ENCODE results near the gene KDELR3.

DNA sequence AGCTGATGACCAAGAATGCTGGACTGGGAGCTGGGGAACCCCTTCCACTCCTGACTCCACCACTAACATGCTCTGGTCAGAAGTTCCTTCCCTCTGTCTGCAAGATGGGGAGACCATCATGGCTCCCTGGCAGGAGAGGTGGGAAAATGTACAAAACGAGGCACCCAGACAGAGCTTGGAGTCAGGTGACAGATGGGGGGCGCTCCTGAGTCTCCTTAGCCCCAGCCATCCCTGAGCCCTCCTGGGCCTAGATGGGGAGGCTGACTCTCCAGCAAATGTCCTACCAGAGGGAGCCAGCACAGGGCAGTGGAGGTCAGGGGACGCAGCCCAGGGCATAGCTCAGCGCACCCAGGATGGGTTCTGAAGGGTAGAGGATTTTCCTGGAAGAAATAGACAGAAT is 32.9 kb upstream of the KDELR3 start:
- TF ChIP-seq, protein P1, sequence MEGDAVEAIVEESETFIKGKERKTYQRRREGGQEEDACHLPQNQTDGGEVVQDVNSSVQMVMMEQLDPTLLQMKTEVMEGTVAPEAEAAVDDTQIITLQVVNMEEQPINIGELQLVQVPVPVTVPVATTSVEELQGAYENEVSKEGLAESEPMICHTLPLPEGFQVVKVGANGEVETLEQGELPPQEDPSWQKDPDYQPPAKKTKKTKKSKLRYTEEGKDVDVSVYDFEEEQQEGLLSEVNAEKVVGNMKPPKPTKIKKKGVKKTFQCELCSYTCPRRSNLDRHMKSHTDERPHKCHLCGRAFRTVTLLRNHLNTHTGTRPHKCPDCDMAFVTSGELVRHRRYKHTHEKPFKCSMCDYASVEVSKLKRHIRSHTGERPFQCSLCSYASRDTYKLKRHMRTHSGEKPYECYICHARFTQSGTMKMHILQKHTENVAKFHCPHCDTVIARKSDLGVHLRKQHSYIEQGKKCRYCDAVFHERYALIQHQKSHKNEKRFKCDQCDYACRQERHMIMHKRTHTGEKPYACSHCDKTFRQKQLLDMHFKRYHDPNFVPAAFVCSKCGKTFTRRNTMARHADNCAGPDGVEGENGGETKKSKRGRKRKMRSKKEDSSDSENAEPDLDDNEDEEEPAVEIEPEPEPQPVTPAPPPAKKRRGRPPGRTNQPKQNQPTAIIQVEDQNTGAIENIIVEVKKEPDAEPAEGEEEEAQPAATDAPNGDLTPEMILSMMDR (conservative IDR thresholded peaks at IDR 0.05 in 1 of 2, IDR thresholded peaks at IDR 0.05 in 1 of 2; ENCODE audit: extremely low read depth in 1 of 2, insufficient read depth in 1 of 2, low read depth in 1 of 2, low read length in 2 of 2): no peak
- no peak for TF ChIP-seq EZH2 (IDR thresholded peaks at IDR 0.05; ENCODE audit: borderline replicate concordance, low read length)

All from mammary epithelial cell (primary cell).